ENCODE measurements around the gene PTPN5. TPM values are rescaled to one million over a fixed set of nuclear protein-coding genes. Genes with fewer than 3 reads are reported as not detected.

The PTPN5 gene
- total RNA-seq, 1 donor from 2014 or later = 0.47 TPM

DNA sequence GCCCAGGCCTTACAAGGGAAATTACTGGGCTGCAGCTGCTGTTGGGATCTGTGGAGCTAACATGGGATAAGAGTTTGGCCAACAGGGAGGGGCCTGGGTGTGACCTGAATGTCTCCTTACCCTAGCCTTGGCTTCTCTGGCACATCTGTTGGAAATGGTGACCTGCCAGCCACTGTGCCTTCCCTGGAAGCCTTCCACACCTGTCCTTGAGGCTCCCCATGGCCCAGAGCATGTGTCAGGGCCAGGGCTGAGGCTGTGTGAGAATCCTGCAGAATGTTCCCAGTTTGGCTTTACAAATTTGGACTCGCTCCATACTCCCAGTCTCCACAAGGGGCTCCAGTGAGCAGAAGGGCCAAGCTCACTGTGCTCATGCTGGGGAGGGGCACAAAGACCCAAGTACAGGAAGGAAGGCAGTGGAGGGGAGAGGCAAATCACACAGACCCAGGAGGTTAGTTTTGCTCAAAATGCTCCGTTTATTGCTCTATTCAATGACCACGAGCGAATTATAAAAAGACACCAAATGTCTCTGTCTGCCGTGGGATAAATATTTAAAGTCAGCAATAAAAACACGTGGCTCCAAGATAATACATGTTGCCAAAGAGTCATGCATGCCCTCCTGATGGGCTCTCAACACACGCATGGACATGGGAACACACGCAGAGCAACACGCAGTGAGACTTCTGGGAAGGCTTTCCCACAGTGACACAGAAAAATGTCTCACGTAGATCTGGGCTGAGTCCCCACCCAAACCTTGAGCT is 63.9 kb downstream of the PTPN5 start:
- Histone ChIP-seq H3K4me1 (peaks cover 7% of the 10 kb centered on the region), H3K4me3 (no peak overlapping the region), H3K36me3 (no peaks in the 10 kb centered on the region), H3K27me3 (ENCODE audit: low read depth) (no peaks in the 10 kb centered on the region), H3K9me3 (replicated peaks) (no peaks in the 10 kb centered on the region), H3K27ac (replicated peaks) (no peak overlapping the region)
- DNase-seq = no peak
- TF ChIP-seq, protein P1, sequence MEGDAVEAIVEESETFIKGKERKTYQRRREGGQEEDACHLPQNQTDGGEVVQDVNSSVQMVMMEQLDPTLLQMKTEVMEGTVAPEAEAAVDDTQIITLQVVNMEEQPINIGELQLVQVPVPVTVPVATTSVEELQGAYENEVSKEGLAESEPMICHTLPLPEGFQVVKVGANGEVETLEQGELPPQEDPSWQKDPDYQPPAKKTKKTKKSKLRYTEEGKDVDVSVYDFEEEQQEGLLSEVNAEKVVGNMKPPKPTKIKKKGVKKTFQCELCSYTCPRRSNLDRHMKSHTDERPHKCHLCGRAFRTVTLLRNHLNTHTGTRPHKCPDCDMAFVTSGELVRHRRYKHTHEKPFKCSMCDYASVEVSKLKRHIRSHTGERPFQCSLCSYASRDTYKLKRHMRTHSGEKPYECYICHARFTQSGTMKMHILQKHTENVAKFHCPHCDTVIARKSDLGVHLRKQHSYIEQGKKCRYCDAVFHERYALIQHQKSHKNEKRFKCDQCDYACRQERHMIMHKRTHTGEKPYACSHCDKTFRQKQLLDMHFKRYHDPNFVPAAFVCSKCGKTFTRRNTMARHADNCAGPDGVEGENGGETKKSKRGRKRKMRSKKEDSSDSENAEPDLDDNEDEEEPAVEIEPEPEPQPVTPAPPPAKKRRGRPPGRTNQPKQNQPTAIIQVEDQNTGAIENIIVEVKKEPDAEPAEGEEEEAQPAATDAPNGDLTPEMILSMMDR (IDR thresholded peaks at IDR 0.05; ENCODE audit: borderline replicate concordance) = peak; percentile 86
- intact Hi-C loops (cut with micrococcal nuclease) = no loop called here

DNA sequence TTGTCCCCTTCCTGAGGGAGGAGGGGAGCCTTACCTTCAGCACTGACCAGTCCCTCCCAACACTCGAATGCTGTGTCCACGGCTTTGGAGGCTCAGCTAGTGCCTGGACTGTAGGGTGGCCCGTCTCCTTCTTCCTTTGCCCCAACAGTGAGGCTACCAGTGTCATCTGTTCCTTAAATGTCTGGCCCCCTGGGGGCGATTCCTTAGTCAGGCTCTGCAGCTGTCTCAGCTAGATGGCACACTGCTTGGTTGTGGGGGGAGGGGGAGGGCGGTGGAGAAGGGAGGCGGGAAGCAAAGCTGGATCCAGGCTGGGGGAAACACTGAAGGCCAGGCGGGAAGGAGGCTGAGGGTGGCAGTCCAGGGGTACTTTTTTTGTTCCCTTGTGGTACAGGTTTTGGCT is 65.6 kb downstream of the PTPN5 start, which contains the start of gene IGSF22:
Gene IGSF22 (minus strand): TSS at position 149 of the 400 bp plus-strand sequence. CDS start 1,952 bp downstream, outside the sequence.
- Histone ChIP-seq H3K36me3 (no peaks in the 10 kb centered on the region), H3K9me3 (replicated peaks) (no peaks in the 10 kb centered on the region), H3K27ac (replicated peaks) (no peak within 1 kb of the TSS), H3K4me1 (peaks cover 17% of the 10 kb centered on the region), H3K4me3 (no peak within 1 kb of the TSS), H3K27me3 (ENCODE audit: low read depth) (no peaks in the 10 kb centered on the region)
- no peak for DNase-seq
- intact Hi-C loops (cut with micrococcal nuclease) = no loop called here
- TF ChIP-seq, protein P1 (IDR thresholded peaks at IDR 0.05; ENCODE audit: borderline replicate concordance) = no peak

DNA sequence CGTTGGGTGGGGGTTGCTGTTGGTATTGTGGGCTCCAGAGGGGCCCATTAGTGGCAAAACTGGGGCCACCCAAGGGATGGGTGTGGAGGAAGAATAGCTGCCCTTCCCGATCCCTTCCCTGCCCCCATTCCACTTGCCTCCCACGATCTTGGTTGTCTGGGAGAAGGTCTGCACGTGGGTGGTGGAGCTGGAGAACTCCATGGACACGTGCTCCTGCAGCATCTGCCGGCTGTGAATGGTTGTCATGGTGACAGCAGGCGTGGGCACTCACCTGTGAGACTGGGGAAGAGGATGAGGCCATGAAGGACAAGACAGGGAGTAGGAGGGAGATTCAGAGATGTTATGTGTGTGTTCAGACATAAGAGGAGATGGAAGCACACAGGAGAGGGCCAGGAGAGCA is 67.6 kb downstream of the PTPN5 start:
- intact Hi-C loops (cut with micrococcal nuclease) = no loop called here
- Histone ChIP-seq H3K4me1 (peaks cover 27% of the 10 kb centered on the region), H3K27me3 (ENCODE audit: low read depth) (no peaks in the 10 kb centered on the region), H3K36me3 (no peaks in the 10 kb centered on the region), H3K4me3 (no peak overlapping the region), H3K9me3 (replicated peaks) (no peaks in the 10 kb centered on the region), H3K27ac (replicated peaks) (no peak overlapping the region)
- no peak for DNase-seq
- TF ChIP-seq, protein P1 (IDR thresholded peaks at IDR 0.05; ENCODE audit: borderline replicate concordance) = no peak

DNA sequence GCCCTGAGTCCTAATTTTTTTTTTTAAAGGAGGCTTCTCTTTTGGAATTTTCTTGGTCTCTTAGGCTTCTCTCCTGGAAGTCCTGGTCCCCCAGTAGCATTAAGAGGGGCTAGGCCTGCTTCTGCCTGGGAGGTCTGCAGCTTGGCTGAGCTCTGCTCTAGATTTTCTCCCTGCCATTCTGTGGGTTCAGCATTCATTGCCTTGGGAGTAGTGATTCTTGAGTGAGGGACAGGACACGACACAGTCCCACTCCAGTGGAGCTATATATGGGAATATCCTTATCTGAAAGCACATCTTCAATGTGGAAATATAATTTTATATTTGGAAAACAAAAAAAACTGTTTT is 69.3 kb downstream of the PTPN5 start:
- no peak for DNase-seq
- peaks cover 19% of the 10 kb centered on the region for H3K4me1 ChIP-seq
- H3K27ac ChIP-seq (replicated peaks) = no peak overlapping the region
- TF ChIP-seq, protein P1 (IDR thresholded peaks at IDR 0.05; ENCODE audit: borderline replicate concordance) = peak; percentile 27
- peak overlapping the region; percentile 80 for H3K4me3 ChIP-seq
- no peaks in the 10 kb centered on the region for H3K27me3 ChIP-seq (ENCODE audit: low read depth)
- intact Hi-C loops (cut with micrococcal nuclease) = no loop called here
- no peaks in the 10 kb centered on the region for H3K36me3 ChIP-seq
- no peaks in the 10 kb centered on the region for H3K9me3 ChIP-seq (replicated peaks)

DNA sequence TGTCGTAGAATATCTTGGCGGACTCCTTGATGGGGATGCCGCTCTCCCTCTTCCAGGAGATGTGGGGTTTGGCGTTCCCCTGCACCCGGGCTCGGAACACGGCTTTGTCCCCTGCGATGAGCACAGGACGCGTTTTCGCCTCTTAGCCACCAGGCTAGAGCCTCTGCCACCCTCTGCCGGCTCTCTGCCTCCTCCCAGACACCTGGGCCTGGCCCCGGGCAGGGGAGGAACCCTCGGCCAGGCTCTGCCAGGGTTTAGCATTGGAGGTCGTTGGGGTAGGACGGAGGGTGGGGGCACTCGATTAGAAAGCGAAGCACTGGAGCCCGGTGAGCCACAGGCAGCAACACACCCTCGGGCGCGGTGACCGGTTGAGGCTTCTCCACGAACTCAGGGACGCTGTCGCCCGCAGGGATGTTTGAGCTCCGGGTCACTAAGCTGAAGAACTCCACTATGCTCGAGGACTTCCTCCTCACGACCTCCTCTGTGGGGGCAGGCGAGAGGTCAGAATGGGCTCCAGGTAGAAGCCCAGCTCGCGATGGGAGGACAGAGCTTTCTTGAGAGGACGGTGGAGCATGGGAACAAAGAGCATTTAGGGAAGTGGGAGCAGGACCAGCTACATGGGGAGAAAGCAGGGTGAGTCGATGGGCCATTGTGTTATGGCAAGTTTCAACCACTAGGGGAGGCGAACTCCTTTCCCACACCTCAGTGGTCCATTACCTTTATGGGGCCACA is 69.9 kb downstream of the PTPN5 start:
- H3K4me3 ChIP-seq = peak overlapping the region; percentile 80
- H3K4me1 ChIP-seq = peaks cover 19% of the 10 kb centered on the region
- H3K27ac ChIP-seq (replicated peaks) = peak overlapping the region; percentile 72
- H3K36me3 ChIP-seq = no peaks in the 10 kb centered on the region
- TF ChIP-seq, protein P1 (IDR thresholded peaks at IDR 0.05; ENCODE audit: borderline replicate concordance) = peak; percentile 82
- H3K27me3 ChIP-seq (ENCODE audit: low read depth) = no peaks in the 10 kb centered on the region
- DNase-seq = no peak
- no peaks in the 10 kb centered on the region for H3K9me3 ChIP-seq (replicated peaks)
- intact Hi-C loops (cut with micrococcal nuclease) = no loop called here
